ENCODE results near the gene CDC42BPA.

The CDC42BPA gene

GRCh38 chr1:227333423-227333822, 15.1 kb upstream of the CDC42BPA start:
- no peak for DNase-seq (ENCODE audit: low spot score)

GRCh38 chr1:227330279-227331076, 12.2 kb upstream of the CDC42BPA start:
- DNase-seq (ENCODE audit: low spot score): no peak

GRCh38 chr1:227328405-227329019, 10.2 kb upstream of the CDC42BPA start:
- no peak for DNase-seq (ENCODE audit: low spot score)

GRCh38 chr1:227325156-227325555, 6.9 kb upstream of the CDC42BPA start:
- DNase-seq (ENCODE audit: low spot score): no peak

- DNase-seq (ENCODE audit: low spot score): no peak
Measured at GRCh38 chr1:227323967-227324268, 5.6 kb upstream of the CDC42BPA start.

GRCh38 chr1:227323171-227323966, 5.1 kb upstream of the CDC42BPA start:
- DNase-seq (ENCODE audit: low spot score): no peak

- no peak for DNase-seq (ENCODE audit: low spot score)
Measured at GRCh38 chr1:227322376-227322775, 4.1 kb upstream of the CDC42BPA start.

DNA sequence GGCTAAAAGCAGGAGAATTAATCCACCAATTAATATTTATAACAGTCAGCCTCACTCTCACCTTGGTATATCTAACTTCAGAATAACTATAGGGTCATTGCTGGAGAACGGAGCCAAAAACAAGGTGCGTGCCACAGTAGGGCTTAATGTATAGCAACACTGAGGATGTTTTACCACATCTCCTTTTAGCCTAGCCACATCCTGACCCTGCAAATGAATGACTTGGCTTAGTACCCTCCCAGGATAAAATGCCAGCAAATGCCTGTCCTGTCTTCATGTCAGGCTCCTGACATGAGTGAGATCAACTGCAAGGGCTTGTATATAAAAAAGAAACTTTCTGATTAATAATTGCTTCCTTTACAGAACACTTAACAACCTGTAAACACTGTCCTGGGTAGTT, 2.7 kb upstream of the CDC42BPA start:
- no peak for DNase-seq (ENCODE audit: low spot score)

GRCh38 chr1:227320476-227320875, 2.2 kb upstream of the CDC42BPA start:
- DNase-seq (ENCODE audit: low spot score): no peak

- peak; percentile 61 for DNase-seq (ENCODE audit: low spot score)
Measured at GRCh38 chr1:227318853-227319607, 738 bp upstream of the CDC42BPA start.

DNA sequence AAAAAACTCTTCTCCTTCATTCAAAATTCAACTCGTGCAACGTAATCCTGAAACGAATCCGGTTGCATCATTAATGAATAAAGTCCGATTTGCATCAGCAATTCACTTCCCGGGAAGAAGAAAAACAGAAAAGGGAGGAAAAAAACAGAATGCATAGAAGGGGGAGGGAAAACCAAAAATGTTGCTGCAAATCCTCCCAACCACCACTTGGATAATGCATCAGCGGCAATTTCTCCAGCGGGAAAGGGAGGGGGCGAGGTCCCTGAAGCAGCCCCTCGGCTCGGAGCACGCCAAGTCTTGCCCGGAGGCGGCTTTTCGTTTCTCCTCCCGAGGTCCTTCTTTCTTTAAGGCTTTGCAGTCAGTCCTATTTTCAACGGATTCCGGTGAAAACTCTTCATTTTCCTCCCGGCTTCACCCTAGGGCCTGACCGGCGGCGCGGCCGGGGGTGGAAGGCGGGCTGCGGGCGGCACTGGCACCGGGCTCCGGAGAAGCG, 723 bp downstream of the CDC42BPA start:
- DNase-seq (ENCODE audit: low spot score): peak; percentile 82

GRCh38 chr1:227317011-227317451, 1.3 kb downstream of the CDC42BPA start:
- peak; percentile 80 for DNase-seq (ENCODE audit: low spot score)

DNA sequence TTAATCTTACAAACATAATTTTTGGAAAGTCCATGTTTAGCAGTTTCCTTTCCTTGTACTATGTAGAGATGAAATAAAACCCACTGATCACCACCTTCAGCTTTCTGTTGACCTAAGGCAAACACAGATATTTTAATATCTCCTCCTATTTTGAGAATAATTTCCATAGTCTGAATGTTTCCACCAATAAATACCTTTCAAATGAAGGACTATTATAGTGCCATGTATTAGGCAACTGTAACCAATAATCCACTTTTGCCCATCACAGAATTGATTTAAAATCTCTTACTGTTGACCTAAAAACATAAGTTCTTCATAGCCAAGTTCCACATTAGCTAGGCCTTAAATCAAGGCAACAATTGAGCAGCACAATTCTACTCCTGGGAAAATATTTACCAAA, 1.8 kb downstream of the CDC42BPA start:
- DNase-seq (ENCODE audit: low spot score): peak; percentile 54

- peak; percentile 85 for DNase-seq (ENCODE audit: low spot score)
Measured at GRCh38 chr1:227315629-227316346, 2.5 kb downstream of the CDC42BPA start.

GRCh38 chr1:227314014-227314848, 4.1 kb downstream of the CDC42BPA start:
- DNase-seq (ENCODE audit: low spot score): no peak

DNA sequence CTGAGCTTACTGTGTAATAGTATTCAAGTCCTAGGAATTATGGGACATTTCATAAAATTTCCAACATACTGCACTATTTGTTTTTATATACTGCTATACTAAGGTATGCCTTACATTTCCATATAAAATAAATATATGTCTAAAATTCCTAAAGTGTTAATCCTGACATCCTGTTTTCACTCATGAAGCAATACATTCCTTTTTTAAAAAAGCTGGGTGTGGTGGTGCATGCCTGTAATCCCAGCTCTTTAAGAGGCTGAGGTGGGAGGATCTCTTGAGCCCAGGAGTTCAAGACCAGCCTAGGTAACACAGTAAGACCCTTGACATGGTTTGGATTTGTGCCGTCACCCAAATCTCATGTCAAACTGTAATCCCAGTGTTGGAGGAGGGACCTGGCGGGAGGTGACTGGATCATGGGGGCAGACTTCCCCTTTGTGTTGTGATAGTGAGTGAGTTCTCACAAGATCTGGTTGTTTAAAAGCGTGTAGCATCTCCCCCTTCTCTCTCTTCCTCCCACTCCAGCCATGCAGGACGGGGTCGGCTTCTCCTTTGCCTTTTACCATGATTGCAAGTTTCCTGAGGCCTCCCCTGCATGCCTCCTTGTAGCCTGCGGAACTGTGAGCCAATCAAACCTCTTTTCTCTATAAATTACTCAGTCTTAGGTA, 5.8 kb downstream of the CDC42BPA start:
- DNase-seq (ENCODE audit: low spot score): no peak

GRCh38 chr1:227311389-227312001, 6.8 kb downstream of the CDC42BPA start:
- DNase-seq (ENCODE audit: low spot score): no peak

DNA sequence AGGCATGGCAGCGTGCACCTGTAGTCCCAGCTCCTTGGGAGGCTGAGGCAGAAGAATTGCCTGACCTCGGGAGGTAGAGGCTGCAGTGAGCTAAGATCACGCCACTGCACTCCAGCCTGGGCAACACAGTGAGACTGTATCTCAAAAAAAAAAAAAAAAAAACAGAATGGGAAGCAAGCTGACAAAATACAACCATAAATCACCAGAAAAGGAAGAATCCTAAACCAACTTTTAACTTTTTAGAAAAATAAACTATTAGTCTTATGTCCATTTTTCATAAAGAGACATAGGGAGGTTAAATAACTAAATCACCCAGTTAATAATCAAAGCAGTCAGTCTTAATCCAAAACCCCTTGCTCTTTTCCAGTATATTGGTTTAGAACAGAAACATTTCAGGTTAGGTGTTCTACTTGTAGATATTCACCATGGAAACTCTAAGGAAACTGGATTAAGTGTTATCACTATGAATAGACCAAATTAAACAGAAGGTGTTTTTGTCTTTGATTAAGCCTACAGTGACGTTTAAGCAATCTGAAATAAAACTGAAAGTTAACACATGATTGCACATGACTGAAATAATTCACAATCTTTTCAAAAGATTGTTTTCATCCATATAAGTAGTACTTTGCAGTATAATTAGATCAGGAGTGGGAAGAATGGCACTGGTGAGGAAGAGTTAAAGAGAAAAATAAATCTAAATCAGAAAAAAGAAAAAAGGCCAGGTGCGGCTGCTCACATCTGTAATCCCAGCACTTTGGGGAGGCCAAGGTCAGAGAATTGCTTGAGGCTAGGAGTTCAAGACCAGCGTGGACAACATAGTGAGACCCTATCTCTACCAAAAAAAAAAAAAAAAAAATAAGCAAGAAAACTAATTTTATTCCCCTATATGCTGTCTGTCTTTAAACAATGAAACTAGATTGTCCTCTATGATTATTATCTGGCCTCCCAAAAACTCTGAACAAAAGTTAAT, 9.6 kb downstream of the CDC42BPA start:
- no peak for DNase-seq (ENCODE audit: low spot score)

Measured in RKO (cell line).